Neuronal stem cell (in vitro differentiated cells): Measurements from ENCODE around the gene MRPS34.
"Not testable (repeated sequence)": the region's sequence is repeated elsewhere in the genome, so short reads cannot be mapped to it uniquely, and the experiment has no call there.

Experiments used
- DNase-seq: peaks from one replicate; pipeline ENCODE4 v3.0.0-alpha.2; 2013; ENCODE audit warnings: low spot score
- H2AFZ ChIP-seq: one replicate; pipeline ENCODE4 v1.6.1; 2013; ENCODE audit warnings: mild to moderate bottlenecking, low read length, inconsistent platforms
- H2AK5ac ChIP-seq: 2 replicates; pipeline ENCODE4 v1.6.1; 2013; ENCODE audit warnings: low read depth, mild to moderate bottlenecking, inconsistent platforms, low read length, moderate library complexity, mixed read lengths
- H2BK120ac ChIP-seq: 2 replicates; pipeline ENCODE4 v1.6.1; 2013; ENCODE audit warnings: low read depth, mild to moderate bottlenecking, inconsistent platforms, low read length, moderate library complexity, mixed read lengths
- H2BK12ac ChIP-seq: one replicate; pipeline ENCODE4 v1.6.1; 2013; ENCODE audit warnings: low read length, inconsistent platforms
- H2BK15ac ChIP-seq: 2 replicates; pipeline ENCODE4 v1.6.1; 2013; ENCODE audit warnings: mild to moderate bottlenecking, low read length, inconsistent platforms, mixed read lengths
- H2BK5ac ChIP-seq: one replicate; pipeline ENCODE4 v1.6.1; 2013; ENCODE audit warnings: inconsistent platforms, mild to moderate bottlenecking, low read length, moderate library complexity
- H3K14ac ChIP-seq: one replicate; pipeline ENCODE4 v1.6.1; 2013; ENCODE audit warnings: low read length, inconsistent platforms
- H3K18ac ChIP-seq: 2 replicates; pipeline ENCODE4 v1.6.1; 2013; ENCODE audit warnings: low read length, inconsistent platforms
- H3K23ac ChIP-seq: 2 replicates; pipeline ENCODE4 v1.6.1; 2013; ENCODE audit warnings: low read depth, mild to moderate bottlenecking, mixed read lengths, low read length, inconsistent platforms; ENCODE audit not compliant: poor library complexity
- H3K27ac ChIP-seq: replicated peaks from 3 replicates; pipeline ENCODE4 v1.5.1; 2013; ENCODE audit warnings: low read length, inconsistent platforms
- H3K27me3 ChIP-seq, 3 experiments: 2 replicates each; pipeline ENCODE4 v1.6.1; 2013; ENCODE audit warnings: low read length in 3 of 3, mild to moderate bottlenecking in 2 of 3, inconsistent platforms in 1 of 3, low read depth in 1 of 3, mixed read lengths in 1 of 3, moderate library complexity in 1 of 3; ENCODE audit not compliant: control insufficient read depth in 3 of 3, insufficient read depth in 3 of 3
- H3K36me3 ChIP-seq, 2 donors: replicated peaks in 1 of 2; 2 replicates each; pipeline ENCODE4 v1.6.1; 2013; ENCODE audit warnings: low read length in 2 of 2; ENCODE audit not compliant: control insufficient read depth in 2 of 2, insufficient read depth in 2 of 2
- H3K4ac ChIP-seq: 2 replicates; pipeline ENCODE4 v1.6.1; 2013; ENCODE audit warnings: inconsistent platforms, mild to moderate bottlenecking, low read length, moderate library complexity
- H3K4me1 ChIP-seq, 2 donors: 1 replicate in 1 of 2; 2 replicates in 1 of 2; pipeline ENCODE4 v1.6.1; 2013; ENCODE audit warnings: low read length in 2 of 2, low read depth in 1 of 2; ENCODE audit not compliant: control insufficient read depth in 2 of 2, insufficient read depth in 1 of 2
- H3K4me2 ChIP-seq: one replicate; pipeline ENCODE4 v1.6.1; 2013; ENCODE audit warnings: mild to moderate bottlenecking, low read length, inconsistent platforms; ENCODE audit not compliant: insufficient read depth, poor library complexity, severe bottlenecking
- H3K4me3 ChIP-seq, 2 donors: 2 replicates each; pipeline ENCODE4 v1.5.1; 2013; ENCODE audit warnings: low read length in 2 of 2, mild to moderate bottlenecking in 2 of 2, inconsistent platforms in 1 of 2, moderate library complexity in 1 of 2
- H3K79me1 ChIP-seq: one replicate; pipeline ENCODE4 v1.6.1; 2013; ENCODE audit warnings: low read depth, mild to moderate bottlenecking, inconsistent platforms, low read length, moderate library complexity
- H3K9ac ChIP-seq: one replicate; pipeline ENCODE4 v1.6.1; 2013; ENCODE audit warnings: mild to moderate bottlenecking, low read depth, low read length, inconsistent platforms; ENCODE audit not compliant: poor library complexity
- H3K9me3 ChIP-seq, 2 donors: replicated peaks in 1 of 2; 2 replicates each; pipeline versions ENCODE3 to v1.6.1; 2013; ENCODE audit warnings: low read length in 2 of 2, mild to moderate bottlenecking in 2 of 2, inconsistent platforms in 1 of 2, low read depth in 1 of 2, mixed read lengths in 1 of 2, moderate library complexity in 1 of 2; ENCODE audit not compliant: control insufficient read depth in 2 of 2, insufficient read depth in 1 of 2
- H4K8ac ChIP-seq: one replicate; pipeline ENCODE4 v1.6.1; 2013; ENCODE audit warnings: low read depth, mild to moderate bottlenecking, inconsistent platforms, low read length, moderate library complexity
- H4K91ac ChIP-seq: one replicate; pipeline ENCODE4 v1.6.1; 2013; ENCODE audit warnings: low read length, low read depth, mild to moderate bottlenecking, inconsistent platforms; ENCODE audit not compliant: poor library complexity
- WGBS, 2 donors: extraction: QIAGEN DNeasy Blood & Tissue Kit; methylation state at CpG; one replicate each; pipeline ENCODE4 v1.1.7; 2013; ENCODE audit warnings: missing lambda C conversion rate in 2 of 2, mixed read lengths in 1 of 2; ENCODE audit not compliant: insufficient read length in 2 of 2, insufficient replicate concordance in 1 of 2; ENCODE audit errors: extremely low coverage in 2 of 2; 5-methylcytosine and 5-hydroxymethylcytosine counted together

MRPS34 gene

GRCh38 chr16:1808691-1809090, 35.8 kb upstream of the MRPS34 start:
- WGBS, 2 donors, result no CpG with 5 or more reads among the region's 18 CpGs
- no peak overlapping the region for H4K8ac ChIP-seq
- no peak overlapping the region for H2BK12ac ChIP-seq
- peak overlapping the region; percentile 8 for H3K14ac ChIP-seq
- H2BK15ac ChIP-seq, result no peak overlapping the region
- no peaks in the 10 kb centered on the region for H3K4me1 ChIP-seq
- H3K4ac ChIP-seq, result peak overlapping the region; percentile 53
- H3K79me1 ChIP-seq, result peaks cover 4% of the 10 kb centered on the region
- no peak overlapping the region for H2BK5ac ChIP-seq
- H3K9ac ChIP-seq, result no peak overlapping the region
- DNase-seq, result no peak
- no peak overlapping the region for H3K4me2 ChIP-seq
- no peak overlapping the region for H4K91ac ChIP-seq
- no peak overlapping the region for H3K27ac ChIP-seq
- no peaks in the 10 kb centered on the region for H3K27me3 ChIP-seq
- no peak overlapping the region for H2AK5ac ChIP-seq
- no peak overlapping the region for H3K23ac ChIP-seq
- H2AFZ ChIP-seq, result no peak overlapping the region
- H2BK120ac ChIP-seq, result no peak overlapping the region
- H3K36me3 ChIP-seq, result peaks cover 21 to 48% of the 10 kb centered on the region in 2 donors
- H3K18ac ChIP-seq, result no peak overlapping the region
- no peaks in the 10 kb centered on the region for H3K9me3 ChIP-seq
- peak overlapping the region in 1 of 2 donors; percentile 10 for H3K4me3 ChIP-seq

GRCh38 chr16:1807626-1808025, 34.7 kb upstream of the MRPS34 start:
- no CpG with 5 or more reads among the region's 10 CpGs for WGBS, 2 donors

GRCh38 chr16:1800701-1801100, 27.8 kb upstream of the MRPS34 start:
- H3K36me3 ChIP-seq, result peaks cover 2 to 7% of the 10 kb centered on the region in 2 donors
- no peaks in the 10 kb centered on the region for H3K4me1 ChIP-seq
- H3K4ac ChIP-seq, result no peak overlapping the region
- no peak overlapping the region for H4K8ac ChIP-seq
- H2AK5ac ChIP-seq, result no peak overlapping the region
- WGBS, 2 donors, result no CpG with 5 or more reads among the region's 10 CpGs
- no peaks in the 10 kb centered on the region for H3K79me1 ChIP-seq
- no peaks in the 10 kb centered on the region for H3K27me3 ChIP-seq
- no peak overlapping the region for H3K18ac ChIP-seq
- H2AFZ ChIP-seq, result no peak overlapping the region
- no peak overlapping the region for H2BK12ac ChIP-seq
- no peak overlapping the region for H3K4me2 ChIP-seq
- H3K9ac ChIP-seq, result no peak overlapping the region
- H3K14ac ChIP-seq, result no peak overlapping the region
- no peak overlapping the region for H4K91ac ChIP-seq
- H3K27ac ChIP-seq, result no peak overlapping the region
- peaks cover 5 to 14% of the 10 kb centered on the region in 2 donors for H3K9me3 ChIP-seq
- H2BK5ac ChIP-seq, result no peak overlapping the region
- H3K4me3 ChIP-seq, result peak overlapping the region in 1 of 2 donors; percentile 3
- H2BK15ac ChIP-seq, result no peak overlapping the region
- no peak overlapping the region for H2BK120ac ChIP-seq
- no peak overlapping the region for H3K23ac ChIP-seq
- DNase-seq, result no peak

More at GRCh38 chr16:1807626-1808025, 34.7 kb upstream of the MRPS34 start:
- Histone ChIP-seq H2AK5ac (no peak overlapping the region), H2AFZ (no peak overlapping the region), H3K14ac (no peak overlapping the region), H3K4me3 (no peak overlapping the region), H3K4me1 (no peaks in the 10 kb centered on the region), H4K8ac (peak overlapping the region; percentile 65), H3K27ac (no peak overlapping the region), H2BK12ac (no peak overlapping the region), H4K91ac (no peak overlapping the region), H3K27me3 (no peaks in the 10 kb centered on the region), H3K4me2 (no peak overlapping the region), H3K36me3 (peaks cover 21 to 42% of the 10 kb centered on the region in 2 donors), H2BK15ac (no peak overlapping the region), H3K4ac (no peak overlapping the region), H2BK120ac (no peak overlapping the region), H3K18ac (no peak overlapping the region), H2BK5ac (no peak overlapping the region), H3K9ac (no peak overlapping the region), H3K9me3 (no peaks in the 10 kb centered on the region), H3K79me1 (peaks cover 4% of the 10 kb centered on the region), H3K23ac (no peak overlapping the region)
- DNase-seq, result no peak

- H3K36me3 ChIP-seq, H3K4ac ChIP-seq, H3K9ac ChIP-seq, H3K18ac ChIP-seq, H4K8ac ChIP-seq, H3K27ac ChIP-seq, H2BK5ac ChIP-seq, H3K79me1 ChIP-seq, H3K27me3 ChIP-seq, H3K4me2 ChIP-seq, H2BK120ac ChIP-seq, H3K4me1 ChIP-seq, DNase-seq, H2AK5ac ChIP-seq, H4K91ac ChIP-seq, H2AFZ ChIP-seq, H2BK12ac ChIP-seq, H3K23ac ChIP-seq, H3K14ac ChIP-seq, H2BK15ac ChIP-seq, H3K4me3 ChIP-seq: not testable (repeated sequence)
- H3K9me3 ChIP-seq, result peaks cover 5 to 14% of the 10 kb centered on the region in 2 donors
- no CpG with 5 or more reads among the region's 5 CpGs for WGBS, 2 donors
These were observed 26.3 kb upstream of the MRPS34 start for GRCh38 chr16:1799263-1799662.
